ENCODE data around the gene CTU2.
A peak's percentile ranks its signal among the peaks of the same experiment; 100 is the strongest.

Gene CTU2

DNA sequence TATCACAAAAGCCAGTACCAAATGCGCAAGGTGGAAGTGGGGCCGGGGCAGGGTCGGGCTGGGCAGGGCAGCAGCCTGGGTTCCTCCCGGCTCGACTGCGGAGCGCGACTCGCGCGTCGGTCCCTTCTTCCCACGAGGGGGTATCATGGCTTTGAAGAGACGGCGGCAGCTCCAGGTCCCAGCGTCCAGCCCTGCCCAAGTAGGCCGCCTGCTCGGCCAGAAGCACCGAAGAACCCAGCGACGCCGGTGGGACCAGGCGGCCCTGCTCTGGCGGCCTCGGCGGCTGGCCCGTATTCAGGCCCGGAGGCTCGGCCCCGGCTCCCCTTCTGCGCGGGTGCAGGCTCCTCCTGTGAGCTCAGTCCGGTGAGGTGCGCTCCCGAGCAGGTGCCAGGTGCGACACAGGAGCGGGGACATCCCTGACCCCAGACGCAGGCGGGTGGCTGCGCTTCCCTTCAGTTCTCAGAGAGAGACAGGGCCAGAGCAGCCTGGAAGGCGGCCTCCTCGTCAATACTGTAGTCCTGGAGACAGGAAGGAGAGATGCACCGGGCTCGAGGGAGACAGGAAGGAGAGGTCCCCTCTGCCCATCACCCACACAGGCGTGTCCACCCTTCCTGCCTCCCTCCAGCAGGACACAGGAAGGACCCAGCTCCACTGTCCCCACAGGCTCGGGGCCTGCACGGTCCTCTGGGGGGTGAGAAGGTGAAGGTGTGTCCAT, 9.0 kb upstream of the CTU2 start:
- no peak for DNase-seq (ENCODE audit: low spot score)

DNA sequence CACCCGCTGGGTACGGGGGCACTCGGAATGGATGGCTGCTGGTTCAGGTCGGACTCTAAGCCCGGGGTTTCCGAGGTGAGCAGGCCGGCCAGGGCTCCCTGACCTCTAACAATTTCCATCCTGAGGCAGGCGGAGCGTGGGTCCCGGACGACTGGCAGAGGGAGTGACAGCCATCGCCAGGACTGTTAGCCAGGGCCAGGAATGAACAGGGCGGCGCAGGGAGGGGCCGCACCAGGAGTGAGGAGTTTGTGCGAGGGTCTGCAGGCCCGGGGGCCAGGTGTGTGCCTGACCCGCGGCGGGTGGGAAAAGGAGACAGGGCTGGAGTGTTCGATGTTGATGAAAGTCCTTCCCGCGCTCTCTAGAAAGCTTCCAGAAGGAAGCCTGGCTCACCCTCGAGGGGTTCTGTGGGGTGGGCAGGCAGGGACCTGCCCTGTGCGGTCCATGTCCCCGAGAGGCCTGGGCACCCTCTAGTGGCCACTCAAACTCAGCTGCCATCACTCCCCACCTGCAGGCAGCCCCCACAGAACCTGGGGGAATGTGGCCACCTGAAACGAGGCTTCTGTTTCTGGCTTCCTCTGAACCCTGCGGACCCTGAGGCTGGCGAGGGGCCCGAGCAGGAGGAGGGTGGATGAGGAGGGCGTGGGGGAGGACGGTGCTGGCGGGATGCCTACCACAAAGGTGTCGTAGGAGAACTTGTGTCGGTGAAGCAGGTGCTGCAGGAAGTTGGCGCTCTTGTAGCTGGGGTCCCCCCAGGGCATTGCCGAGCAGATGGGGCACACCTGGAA, 8.3 kb upstream of the CTU2 start:
- DNase-seq (ENCODE audit: low spot score), result no peak

DNA sequence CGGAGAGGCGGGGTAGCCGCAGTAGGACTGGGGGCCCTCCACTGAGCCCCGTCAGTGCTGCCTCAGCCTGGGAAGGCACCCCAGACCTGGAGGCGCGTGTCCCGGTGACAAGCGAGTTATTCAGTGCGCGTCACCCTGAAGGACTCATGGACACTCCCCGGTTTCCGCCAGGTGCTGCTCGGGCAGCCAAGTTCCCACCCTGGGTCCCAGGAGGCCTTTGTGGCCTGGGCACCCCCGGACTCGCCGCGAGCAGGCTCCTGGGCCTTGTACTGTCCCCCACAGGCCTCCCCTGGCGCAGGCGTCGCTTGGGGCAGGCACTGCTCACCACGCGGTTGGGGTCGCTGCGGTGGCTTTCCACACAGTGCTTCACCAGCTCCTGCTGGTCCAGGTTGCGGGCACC, 7.7 kb upstream of the CTU2 start:
- DNase-seq (ENCODE audit: low spot score), result no peak

DNA sequence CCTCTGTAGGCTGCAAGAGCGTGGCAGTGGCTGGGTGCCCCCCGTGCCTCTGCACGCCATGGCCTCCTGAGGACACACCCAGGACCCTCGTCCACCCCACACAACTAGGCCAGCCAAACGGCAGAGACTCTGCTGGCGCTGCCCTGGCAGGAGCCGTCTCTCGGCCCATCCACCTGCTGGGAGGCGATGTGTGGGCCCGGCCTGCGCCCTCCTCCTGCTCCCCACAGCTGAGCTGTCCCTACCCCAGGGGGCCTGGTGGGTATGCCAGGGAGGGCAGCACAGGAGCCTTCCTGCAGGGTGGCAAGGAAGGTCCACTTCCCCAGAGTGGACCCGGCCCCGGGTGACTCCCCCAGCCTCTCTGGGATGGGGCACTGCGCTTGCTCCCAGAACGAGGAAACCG, 7.1 kb upstream of the CTU2 start:
- DNase-seq (ENCODE audit: low spot score), result no peak

DNA sequence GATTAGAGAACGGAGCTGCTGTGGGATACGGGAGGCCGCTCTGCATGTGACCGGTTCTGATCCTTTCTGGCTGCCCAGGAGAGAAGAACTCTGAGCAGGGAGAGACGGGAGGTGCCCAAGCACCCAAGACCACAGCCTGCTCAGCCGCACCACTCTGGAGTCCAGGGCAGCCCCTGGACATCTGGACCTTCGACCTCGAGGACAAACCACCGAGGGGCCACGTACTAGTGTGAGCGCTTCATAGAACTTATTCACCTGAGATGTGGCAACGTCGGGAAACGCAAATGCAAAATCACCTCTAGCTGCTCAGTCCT, 6.0 kb upstream of the CTU2 start:
- no peak for DNase-seq (ENCODE audit: low spot score)

DNA sequence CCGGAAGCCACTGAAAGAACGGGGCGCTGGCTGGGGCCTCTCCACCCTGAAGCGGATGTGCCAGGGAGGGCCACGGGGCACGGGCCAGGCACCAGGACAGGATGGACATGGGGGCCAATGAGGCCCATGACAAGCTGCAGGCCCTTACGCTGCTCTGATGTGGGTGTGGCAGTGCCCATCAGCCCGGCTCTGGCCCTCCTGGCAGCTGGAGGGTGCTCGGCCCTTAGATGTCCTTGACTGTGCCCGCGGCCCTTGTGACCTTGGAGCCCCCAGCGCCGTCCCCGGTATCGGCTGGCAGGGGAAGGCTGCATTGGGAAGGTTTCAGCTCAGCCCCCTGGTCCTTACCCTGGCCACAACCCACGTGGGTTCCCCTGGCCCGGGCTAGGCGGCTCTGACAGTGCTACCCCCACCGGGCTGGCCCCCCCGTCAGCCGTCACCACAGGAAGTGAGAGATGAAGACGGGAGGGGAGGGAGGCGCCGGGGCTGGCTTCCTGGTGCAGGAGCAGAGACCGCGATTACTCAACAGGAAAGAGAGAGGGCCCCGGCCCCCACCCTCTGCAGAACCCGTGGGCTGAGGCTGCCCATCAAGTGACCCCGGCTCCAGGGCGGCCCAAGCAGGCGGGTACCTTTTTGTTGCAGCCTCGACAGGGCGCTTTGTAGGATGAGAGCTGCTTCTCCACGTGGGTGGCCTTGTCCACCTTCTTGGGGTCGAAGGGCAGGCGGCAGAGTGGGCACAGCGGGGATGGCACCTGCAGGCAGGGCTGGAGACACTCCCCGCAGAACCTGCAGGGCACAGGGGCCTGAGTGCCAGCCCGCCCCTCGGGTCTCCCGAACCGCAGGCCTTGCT, 5.4 kb upstream of the CTU2 start:
- DNase-seq (ENCODE audit: low spot score), result peak; percentile 53

DNA sequence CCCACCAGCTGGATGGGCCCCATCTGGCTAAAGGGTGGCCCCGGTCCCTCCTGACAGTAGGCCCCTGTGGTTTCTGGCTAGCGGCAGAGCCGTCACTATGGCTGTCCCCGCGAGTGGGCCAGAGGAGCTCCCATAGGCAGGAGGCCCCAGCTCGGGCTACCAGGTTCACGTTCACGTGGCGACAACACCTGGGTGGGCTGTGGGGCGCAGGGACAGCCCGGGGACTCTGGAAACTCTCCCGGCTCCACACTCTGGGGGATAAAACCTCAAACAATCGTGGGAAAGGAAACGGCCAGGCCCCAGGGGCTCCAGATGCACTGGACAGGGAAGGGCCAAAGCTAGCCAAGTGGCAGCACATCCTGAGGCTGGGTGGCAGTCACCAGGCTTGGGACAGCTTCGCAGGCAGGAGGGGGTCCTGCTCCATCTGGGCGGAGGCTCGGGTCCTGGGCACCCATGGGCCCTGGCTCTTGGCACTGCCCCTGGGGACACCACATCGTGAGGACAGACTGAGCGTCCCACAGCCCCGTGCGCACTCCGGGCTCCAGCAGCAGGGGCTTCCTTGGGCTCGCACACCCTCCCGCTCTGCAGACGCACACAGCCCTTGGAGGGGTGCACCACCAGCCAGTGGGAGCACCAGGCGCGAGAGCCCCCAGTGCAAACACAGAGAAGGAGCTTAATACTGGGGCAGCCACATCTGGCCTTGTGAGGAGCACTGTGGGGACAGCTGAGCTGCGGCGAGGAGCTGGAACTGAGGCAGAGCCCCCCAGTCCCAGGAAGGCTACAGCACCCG, 4.5 kb upstream of the CTU2 start:
- no peak for DNase-seq (ENCODE audit: low spot score)

DNA sequence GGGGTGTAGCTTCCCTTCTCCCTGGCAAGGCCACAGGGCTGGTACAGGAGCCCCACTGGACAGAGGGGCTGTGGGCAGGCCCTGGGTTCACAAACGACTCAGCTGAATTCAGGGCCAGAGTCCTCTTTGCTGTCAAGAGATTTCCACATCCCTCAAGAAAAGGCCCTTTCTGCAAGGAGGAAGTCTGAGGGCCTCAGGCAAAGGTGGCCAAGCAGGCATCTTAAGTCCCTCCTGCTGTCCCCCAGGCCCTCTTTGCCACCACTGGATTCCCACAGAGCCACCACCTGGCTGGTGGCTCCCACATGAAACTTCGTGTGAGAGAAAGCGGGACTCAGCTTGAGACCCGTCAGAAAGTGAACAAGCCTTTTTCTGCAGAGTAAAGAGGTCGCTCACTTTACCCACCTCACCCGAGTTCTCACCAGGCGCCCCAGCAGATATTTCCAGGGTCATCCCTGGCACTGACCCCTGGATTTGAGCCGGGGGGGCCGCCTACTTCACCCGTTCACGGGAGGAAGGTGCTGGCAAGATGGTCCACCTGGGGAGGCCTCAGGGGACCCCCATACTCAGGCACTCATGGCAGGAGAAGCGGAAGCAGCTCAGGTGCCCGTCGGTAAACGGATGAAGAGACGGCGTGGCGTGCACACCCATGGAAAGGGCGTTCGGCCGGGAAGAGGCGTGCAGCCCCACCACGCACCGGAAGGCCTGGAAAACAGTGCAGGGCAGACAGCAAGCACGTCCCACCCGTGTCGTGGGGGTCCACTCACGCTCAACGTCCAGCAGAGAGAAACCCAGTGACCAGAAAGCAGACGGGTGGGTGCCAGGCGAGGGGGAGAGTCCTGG, 3.7 kb upstream of the CTU2 start:
- no peak for DNase-seq (ENCODE audit: low spot score)

DNA sequence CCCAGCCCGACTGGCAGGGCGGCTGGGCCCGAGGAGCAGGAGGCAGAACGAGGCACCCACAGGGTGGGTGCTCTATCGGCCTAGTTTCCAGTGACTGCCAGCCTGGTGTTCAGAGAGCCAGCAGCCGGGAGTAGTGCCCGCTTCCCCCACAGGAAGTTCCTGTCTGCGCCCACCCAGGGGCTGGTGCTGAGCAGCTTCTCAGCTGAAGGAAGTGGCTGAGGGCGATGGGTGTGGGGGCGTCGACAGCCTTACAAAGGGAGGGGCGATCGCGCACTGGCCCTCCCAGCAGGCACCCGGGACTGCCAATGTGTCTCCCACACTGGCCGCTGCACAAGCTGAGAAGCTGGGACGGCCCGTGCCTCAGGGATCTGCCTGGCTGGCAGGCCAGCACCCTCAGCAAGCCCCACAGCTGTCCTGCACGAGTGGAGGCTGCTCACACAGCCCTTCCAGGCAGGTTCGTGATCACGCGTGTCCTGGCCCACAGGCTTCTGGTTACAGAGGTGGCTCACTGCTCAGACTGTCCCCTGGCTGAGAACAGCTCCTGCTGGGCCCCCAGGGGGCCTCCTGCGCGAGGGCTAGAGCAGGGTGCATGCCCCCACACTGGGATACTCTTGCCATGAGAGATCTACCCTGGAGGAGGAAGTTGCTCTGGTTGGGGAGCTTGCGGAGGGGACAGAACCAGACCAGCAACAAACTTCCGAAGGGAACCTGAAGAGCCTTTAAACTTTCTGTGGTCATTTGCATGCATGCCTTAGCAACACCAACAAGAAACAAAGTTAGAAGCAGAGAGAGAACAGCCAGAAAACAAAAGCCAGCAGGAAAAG, 2.6 kb upstream of the CTU2 start:
- no peak for DNase-seq (ENCODE audit: low spot score)

DNA sequence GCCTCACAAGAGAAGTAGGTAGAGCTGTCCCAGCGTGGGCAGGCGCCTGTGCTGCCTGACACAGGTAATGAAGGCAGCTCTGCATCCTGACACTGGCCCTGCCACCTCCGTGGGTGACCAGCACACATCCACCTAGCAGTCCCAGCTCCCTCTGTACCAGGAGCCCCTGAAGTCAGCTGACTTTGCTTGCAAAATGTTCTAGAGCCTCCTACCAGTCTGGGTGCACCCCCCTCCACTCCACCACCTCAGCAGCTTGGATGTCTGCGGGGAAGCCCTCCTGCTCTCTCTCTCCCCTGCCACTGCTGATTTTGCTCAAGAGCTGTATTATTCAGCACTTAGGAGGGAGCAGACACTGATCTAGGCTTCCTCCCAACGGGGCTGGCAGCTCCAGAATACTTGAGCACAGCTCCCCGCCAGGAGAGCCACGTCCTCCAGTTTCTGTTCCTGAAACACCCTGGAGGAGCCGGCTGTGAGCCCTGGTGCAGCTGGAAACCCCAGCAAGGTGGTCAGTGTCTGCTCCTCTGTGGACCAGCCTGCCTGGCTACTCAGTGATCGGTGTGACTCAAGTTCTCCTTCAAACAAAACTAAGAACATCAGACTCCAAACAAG, 1.1 kb upstream of the CTU2 start:
- DNase-seq (ENCODE audit: low spot score), result peak; percentile 22

DNA sequence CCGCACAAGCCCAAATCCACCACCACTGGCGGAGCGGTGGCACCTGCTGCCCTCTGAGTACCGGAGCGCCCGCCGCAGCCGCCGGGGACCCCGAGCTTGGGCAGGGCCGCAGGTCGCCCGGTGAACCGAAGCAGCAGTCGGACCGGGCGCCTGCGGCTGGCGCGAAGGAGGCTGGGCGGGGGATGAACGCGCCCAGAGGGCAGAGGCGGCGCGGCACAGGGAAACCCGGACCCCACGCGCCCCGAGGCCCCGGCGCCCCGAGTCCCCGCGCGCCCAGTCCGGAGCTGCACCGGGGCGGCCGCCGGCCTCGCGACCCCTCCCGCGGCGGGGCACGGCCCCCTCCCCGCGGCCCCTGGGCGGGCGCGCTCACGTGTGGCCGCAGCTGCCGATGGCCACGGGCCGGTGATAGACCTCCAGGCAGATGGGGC, 488 bp upstream of the CTU2 start:
- no peak for DNase-seq (ENCODE audit: low spot score)

DNA sequence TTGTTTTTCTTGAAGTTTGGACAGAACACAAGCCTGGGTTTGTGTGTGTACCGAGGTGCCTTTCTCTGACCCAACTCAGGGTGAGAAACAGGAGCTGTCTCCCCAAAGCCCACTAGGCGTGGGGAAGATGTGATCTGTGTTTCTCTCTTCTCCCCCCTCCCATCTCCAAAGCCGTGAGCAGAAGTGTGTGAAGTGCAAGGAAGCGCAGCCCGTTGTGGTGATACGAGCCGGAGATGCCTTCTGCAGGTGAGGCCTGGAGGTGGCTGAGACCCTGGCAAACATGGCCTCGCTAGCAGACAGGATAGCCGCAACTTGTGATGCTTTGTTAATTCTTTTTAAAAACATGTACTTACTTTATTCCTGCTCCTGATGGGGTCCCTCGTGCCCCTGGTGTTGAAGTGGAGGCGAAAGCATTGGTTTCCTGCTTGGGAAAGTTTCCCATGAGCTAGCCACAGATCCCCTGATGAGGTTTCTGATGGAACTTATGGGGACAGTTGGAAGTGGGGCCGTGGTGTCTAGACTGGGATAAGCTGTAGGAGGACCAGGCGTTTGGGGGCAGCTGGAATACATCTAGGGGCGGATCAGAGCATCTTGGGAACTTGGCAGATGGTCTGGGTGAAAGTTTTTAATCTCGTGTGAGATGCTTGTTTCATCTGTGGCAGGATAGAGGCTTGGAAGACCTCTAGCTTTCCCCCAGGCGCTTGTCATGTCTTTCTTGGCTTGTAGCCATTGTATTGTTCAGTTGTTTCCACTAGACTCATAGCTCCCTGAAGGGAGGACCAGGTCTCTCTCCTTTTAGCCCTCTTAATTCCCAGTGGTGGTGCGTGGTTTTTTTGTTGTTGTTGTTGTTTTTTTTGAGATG, 893 bp downstream of the CTU2 start:
- peak; percentile 45 for DNase-seq (ENCODE audit: low spot score)

DNA sequence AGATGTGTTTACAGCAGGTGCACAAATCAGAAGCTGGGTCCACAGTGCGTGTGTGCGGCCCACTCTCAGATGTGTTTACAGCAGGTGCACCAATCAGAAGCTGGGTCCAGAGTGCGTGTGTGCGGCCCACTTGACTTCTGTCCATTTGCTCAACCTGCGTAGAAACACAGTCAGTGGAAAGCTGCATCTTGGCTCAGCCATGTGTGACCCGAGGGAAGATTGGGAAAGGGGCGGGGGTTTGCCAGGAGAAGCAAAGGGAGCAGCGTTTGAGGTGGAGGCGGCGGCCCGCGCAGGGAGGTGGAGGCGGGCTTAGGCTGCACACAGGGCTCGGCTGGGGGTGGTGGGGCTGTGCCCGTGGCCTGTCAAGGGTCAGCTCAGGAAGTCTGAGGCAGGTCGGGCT, 4.3 kb downstream of the CTU2 start:
- DNase-seq (ENCODE audit: low spot score), result no peak

DNA sequence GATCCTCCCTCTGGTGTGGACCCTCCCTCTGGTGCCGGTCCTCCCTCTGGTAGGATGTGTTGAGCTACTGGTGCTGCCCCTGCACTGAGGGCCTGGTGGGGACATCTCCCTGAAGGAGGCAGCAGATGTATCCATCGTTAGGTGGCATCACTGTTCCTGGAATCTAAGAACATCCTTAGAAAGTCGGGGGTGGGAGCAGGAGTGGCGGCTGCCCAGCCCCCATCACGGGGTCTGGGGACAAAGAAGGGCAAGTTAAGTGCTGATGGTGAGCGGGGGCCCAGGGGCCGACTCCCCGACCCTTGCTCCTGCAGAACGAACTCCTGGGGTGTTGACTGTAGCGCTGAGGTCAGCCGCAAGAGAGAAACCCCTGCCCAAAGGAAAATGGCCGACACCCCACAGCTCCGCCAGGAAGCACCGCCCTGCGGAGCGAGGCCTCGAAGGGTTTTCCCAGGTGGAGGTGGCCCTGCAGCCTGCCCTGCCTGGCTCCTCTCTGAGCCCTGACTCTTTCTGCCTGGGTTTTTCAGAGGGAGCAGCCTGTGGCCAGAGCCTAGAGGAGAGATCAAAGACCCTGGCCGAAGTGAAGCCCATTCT, 5.5 kb downstream of the CTU2 start:
- no peak for DNase-seq (ENCODE audit: low spot score)

DNA sequence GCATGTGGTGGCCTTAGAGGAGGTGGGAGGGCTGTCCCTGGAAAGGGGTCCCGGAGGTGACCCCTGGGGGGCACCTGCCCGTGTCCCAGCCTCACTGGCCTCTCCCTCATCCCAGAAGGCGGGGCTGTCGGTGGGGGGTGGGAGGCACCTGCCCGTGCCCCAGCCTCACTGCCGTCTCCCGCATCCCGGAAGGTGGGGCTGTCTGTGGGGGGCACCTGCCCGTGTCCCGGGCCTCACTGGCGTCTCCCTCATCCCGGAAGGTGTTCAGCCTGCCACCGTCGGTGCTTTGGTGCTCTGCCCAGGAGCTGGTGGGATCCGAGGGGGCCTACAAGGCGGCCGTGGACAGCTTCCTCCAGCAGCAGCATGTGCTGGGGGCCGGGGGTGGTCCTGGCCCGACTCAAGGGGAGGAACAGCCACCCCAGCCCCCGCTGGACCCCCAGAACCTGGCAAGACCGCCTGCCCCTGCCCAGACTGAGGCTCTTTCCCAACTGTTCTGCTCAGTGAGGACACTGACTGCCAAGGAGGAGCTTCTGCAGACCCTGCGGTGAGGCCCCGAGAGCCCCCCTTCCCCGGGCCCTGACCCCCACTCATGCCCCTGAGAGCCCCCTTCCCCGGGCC, 6.2 kb downstream of the CTU2 start:
- no peak for DNase-seq (ENCODE audit: low spot score)

DNA sequence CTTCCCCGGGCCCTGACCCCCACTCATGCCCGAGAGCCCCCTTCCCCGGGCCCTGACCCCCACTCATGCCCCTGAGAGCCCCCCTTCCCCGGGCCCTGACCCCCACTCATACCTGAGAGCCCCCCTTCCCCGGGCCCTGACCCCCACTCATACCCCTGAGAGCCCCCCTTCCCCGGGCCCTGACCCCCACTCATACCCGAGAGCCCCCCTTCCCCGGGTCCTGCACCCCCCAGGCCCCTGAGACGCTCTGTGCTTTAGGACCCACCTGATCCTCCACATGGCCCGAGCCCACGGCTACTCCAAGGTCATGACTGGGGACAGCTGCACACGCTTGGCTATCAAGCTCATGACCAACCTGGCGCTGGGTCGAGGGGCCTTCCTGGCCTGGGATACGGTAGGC, 6.8 kb downstream of the CTU2 start:
- DNase-seq (ENCODE audit: low spot score), result no peak

DNA sequence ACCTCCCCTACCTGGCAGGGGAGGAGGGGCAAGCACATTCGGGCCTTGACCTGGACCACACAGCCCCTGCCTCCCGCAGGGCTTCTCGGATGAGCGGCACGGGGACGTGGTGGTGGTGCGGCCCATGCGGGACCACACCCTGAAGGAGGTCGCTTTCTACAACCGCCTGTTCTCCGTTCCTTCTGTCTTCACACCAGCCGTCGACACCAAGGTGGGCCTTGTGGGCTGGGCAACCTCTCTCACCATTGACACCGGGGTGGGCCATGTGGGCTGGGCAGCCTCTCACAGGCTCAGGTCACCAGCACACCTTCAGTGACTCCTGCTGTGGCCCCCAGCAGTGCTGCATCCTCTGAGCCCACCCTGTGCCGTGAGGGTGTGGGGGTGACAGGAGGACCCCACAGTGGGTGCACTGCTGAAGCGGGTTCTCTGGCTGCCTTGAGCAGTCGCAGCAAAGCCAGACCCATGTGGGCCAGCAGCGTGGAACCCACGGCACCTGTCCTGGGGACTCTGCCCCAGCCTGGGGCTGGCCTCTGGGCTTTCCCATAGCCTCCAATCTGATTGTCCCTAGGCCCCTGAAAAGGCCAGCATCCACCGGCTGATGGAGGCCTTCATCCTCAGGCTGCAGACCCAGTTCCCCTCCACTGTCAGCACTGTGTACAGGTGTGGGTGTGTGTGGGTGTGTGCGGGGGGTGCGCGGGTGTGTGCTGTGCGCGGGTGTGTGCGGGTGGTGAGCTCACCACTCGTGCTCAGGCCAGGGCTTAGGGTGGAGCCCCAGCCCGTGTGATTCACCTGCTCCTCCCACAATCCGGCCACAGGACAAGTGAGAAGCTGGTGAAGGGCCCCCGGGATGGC, 7.5 kb downstream of the CTU2 start:
- peak; percentile 42 for DNase-seq (ENCODE audit: low spot score)
